Testis (tissue), 2 donors: ENCODE results near the gene HDAC3.

Experiments
- CTCF ChIP-seq, 3 experiments: fragments of 450-650 bp in 2 of 3; fragments of 200-600 bp in 1 of 3; sonication (generic) in 1 of 3; IDR thresholded peaks; one replicate each; pipeline ENCODE4 v1.5.1; 2016 to 2019; ENCODE audit warnings: antibody characterized with exemption in 3 of 3, mild to moderate bottlenecking in 2 of 3, moderate library complexity in 1 of 3
- POLR2A ChIP-seq: fragments of 450-650 bp; IDR thresholded peaks from one replicate; pipeline ENCODE4 v1.6.1; 2017; ENCODE audit warnings: antibody characterized with exemption, mild to moderate bottlenecking, moderate library complexity

- TF ChIP-seq CTCF (IDR thresholded peaks at IDR 0.05) (no peak), POLR2A (no peak)
These were observed 18.4 kb downstream of the HDAC3 start for GRCh38 chr5:141618030-141618803.
